GM23338 (cell line): ENCODE measurements around the gene PLCL1. TPM values are rescaled to one million over a fixed set of nuclear protein-coding genes. Genes with fewer than 3 reads are reported as not detected.

Experiments
- ATAC-seq: fragments of 200-7000 bp; cut with Tn5 transposase; 3 replicates; pipeline ENCODE4 v1.9.1; 2020
- DNase-seq: peaks from one replicate; pipeline ENCODE4 v3.0.0-alpha.2; 2015; ENCODE audit warnings: low spot score
- H2AFZ ChIP-seq: fragments of 200-600 bp; sonication (generic); 2 replicates; pipeline ENCODE4 v1.8.0; 2016; ENCODE audit warnings: antibody characterized with exemption, mild to moderate bottlenecking, moderate library complexity
- H3F3A ChIP-seq: fragments of 200-600 bp; sonication (generic); replicated peaks from 2 replicates; pipeline ENCODE4 v1.8.0; 2017; ENCODE audit warnings: antibody characterized with exemption, mixed run types, low read depth
- H3K27ac ChIP-seq: fragments of 200-600 bp; sonication (generic); 2 replicates; pipeline ENCODE4 v1.6.1; 2016; ENCODE audit warnings: low read depth
- H3K27me3 ChIP-seq: fragments of 200-600 bp; sonication (generic); 2 replicates; pipeline ENCODE4 v1.8.0; 2016; ENCODE audit warnings: mild to moderate bottlenecking, mixed run types, moderate library complexity; ENCODE audit not compliant: insufficient read depth
- H3K36me3 ChIP-seq: fragments of 200-600 bp; sonication (generic); 2 replicates; pipeline ENCODE4 v1.8.0; 2016; ENCODE audit warnings: mild to moderate bottlenecking; ENCODE audit not compliant: insufficient read depth
- H3K4me1 ChIP-seq: fragments of 200-600 bp; sonication (generic); 2 replicates; pipeline ENCODE4 v1.8.0; 2016; ENCODE audit warnings: mild to moderate bottlenecking, moderate library complexity; ENCODE audit not compliant: insufficient read depth
- H3K4me2 ChIP-seq: fragments of 200-600 bp; sonication (generic); 2 replicates; pipeline ENCODE4 v1.7.1; 2017; ENCODE audit warnings: mixed run types
- H3K4me3 ChIP-seq: fragments of 200-600 bp; sonication (generic); 2 replicates; pipeline ENCODE4 v1.6.1; 2016; ENCODE audit warnings: mixed run types
- H3K79me2 ChIP-seq: fragments of 200-600 bp; sonication (generic); replicated peaks from 2 replicates; pipeline ENCODE4 v1.8.0; 2017; ENCODE audit warnings: mild to moderate bottlenecking; ENCODE audit not compliant: insufficient read depth
- H3K9me2 ChIP-seq: fragments of 200-600 bp; sonication (generic); 2 replicates; pipeline ENCODE4 v1.8.0; 2017; ENCODE audit not compliant: insufficient read depth
- H4K20me1 ChIP-seq: fragments of 200-600 bp; sonication (generic); replicated peaks from 2 replicates; pipeline ENCODE4 v1.8.0; 2017; ENCODE audit warnings: mild to moderate bottlenecking; ENCODE audit not compliant: insufficient read depth
- H3K27ac Mint-ChIP-seq: 2 replicates; pipeline ENCODE4 v1.8.0; 2020; ENCODE audit warnings: inconsistent platforms, mild to moderate bottlenecking, moderate library complexity, mixed read lengths
- H3K27me3 Mint-ChIP-seq: 3 replicates; pipeline ENCODE4 v1.8.0; 2022; ENCODE audit warnings: low read depth, mild to moderate bottlenecking, moderate library complexity, mixed read lengths, inconsistent platforms; ENCODE audit not compliant: insufficient read depth, poor library complexity
- H3K36me3 Mint-ChIP-seq: 3 replicates; pipeline ENCODE4 v1.8.0; 2021; ENCODE audit warnings: low read depth, mild to moderate bottlenecking, inconsistent platforms, moderate library complexity, mixed read lengths
- H3K4me1 Mint-ChIP-seq: 3 replicates; pipeline ENCODE4 v1.8.0; 2020; ENCODE audit warnings: mild to moderate bottlenecking, inconsistent platforms, mixed read lengths
- H3K4me3 Mint-ChIP-seq: 3 replicates; pipeline ENCODE4 v1.8.0; 2021; ENCODE audit warnings: moderate library complexity, mild to moderate bottlenecking, inconsistent platforms, mixed read lengths
- H3K9me3 Mint-ChIP-seq: 3 replicates; pipeline ENCODE4 v1.8.0; 2020; ENCODE audit warnings: moderate library complexity, mild to moderate bottlenecking, inconsistent platforms, mixed read lengths
- CREB1 ChIP-seq: fragments of 250-450 bp; sonication (Bioruptor Pico); IDR thresholded peaks from 2 replicates; pipeline ENCODE4 v1.5.0; 2020; ENCODE audit warnings: low read depth, mild to moderate bottlenecking, moderate library complexity
- EZH2 ChIP-seq: fragments of 200-600 bp; sonication (generic); IDR thresholded peaks from one replicate; pipeline ENCODE4 v1.8.0; 2017; ENCODE audit warnings: antibody characterized with exemption, mild to moderate bottlenecking, low read depth; ENCODE audit not compliant: unreplicated experiment
- JUNB ChIP-seq: IDR thresholded peaks from one replicate; pipeline ENCODE4 v1.6.1; 2016; ENCODE audit warnings: antibody characterized with exemption; ENCODE audit not compliant: unreplicated experiment
- NANOG ChIP-seq: IDR thresholded peaks from 2 replicates; pipeline ENCODE4 v1.6.1; 2016; ENCODE audit warnings: antibody characterized with exemption, borderline replicate concordance
- STAT1 ChIP-seq: IDR thresholded peaks from one replicate; pipeline ENCODE4 v1.6.1; 2016; ENCODE audit warnings: antibody characterized with exemption; ENCODE audit not compliant: unreplicated experiment
- ZNF114 ChIP-seq: fragments of 250-450 bp; sonication (Bioruptor Pico); IDR thresholded peaks from 2 replicates; pipeline ENCODE4 v1.5.0; 2020; ENCODE audit warnings: mild to moderate bottlenecking, moderate library complexity
- polyA plus RNA-seq: library from polyadenylated mRNA; unstranded; fragments of >200 nt; fragmentation: Nextera tagmentation; extraction: Ambion mirVana; gene quantifications from 2 replicates; pipeline ENCODE4 v1.2.1, GENCODE V29; 2016
- total RNA-seq: library from RNA; depleted of rRNA; stranded (reverse); fragments of >200 nt; shearing (Covaris generic); gene quantifications from 2 replicates; pipeline ENCODE4 v1.2.3, GENCODE V29; 2014
- TF ChIP-seq, protein P1 (sequence below): IDR thresholded peaks from 2 replicates; pipeline ENCODE4 v1.6.1; 2016; ENCODE audit warnings: antibody characterized with exemption
- TF ChIP-seq, protein P2 (sequence below), 2 experiments: fragments of 200-600 bp in 1 of 2; sonication (generic) in 1 of 2; conservative IDR thresholded peaks; 2 replicates each; pipeline versions ENCODE4 v1.5.1 to v1.6.1; 2016 to 2017; ENCODE audit warnings: antibody characterized with exemption in 2 of 2, low read depth in 2 of 2, mild to moderate bottlenecking in 2 of 2, moderate library complexity in 1 of 2
- TF ChIP-seq, protein P3 (sequence below): IDR thresholded peaks from one replicate; pipeline ENCODE4 v1.6.1; 2018; ENCODE audit warnings: antibody characterized with exemption; ENCODE audit not compliant: unreplicated experiment

PLCL1 gene
- total and polyA plus RNA-seq, 2 experiments from 2014 or later, result not detected

DNA sequence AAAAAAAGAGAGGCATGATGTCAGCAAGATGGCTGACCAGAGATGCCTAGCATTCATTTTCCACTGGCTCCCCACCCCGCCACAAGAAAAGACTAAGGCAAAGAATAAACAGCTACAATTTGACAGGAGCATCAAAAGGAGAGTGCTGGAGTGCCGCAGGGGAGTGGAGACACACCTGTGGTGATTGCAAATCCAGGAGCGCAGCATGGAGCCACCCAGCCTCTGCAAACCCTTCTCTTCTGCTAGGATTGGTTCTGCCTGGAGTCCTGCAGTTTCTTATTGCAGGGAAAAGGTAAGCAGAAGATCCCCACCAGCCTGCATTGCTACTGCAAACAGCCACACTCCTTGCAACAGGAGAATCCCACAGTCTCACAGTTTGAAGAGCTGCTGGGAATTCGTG lies 45.4 kb upstream of the PLCL1 start:
- Histone ChIP-seq H3K79me2 (no peaks in the 10 kb centered on the region), H3K27ac (no peak overlapping the region), H3K4me1 (no peaks in the 10 kb centered on the region), H3K4me2 (no peak overlapping the region), H3K36me3 (no peaks in the 10 kb centered on the region), H3K9me2 (peaks cover 6% of the 10 kb centered on the region; the same call in 1 of the 2 replicates), H3F3A (no peaks in the 10 kb centered on the region), H2AFZ (no peak overlapping the region), H3K27me3 (no peaks in the 10 kb centered on the region), H4K20me1 (no peaks in the 10 kb centered on the region), H3K4me3 (no peak overlapping the region)
- H3K4me1 Mint-ChIP-seq, result no peaks in the 10 kb centered on the region
- H3K4me3 Mint-ChIP-seq, result no peak overlapping the region
- TF ChIP-seq STAT1, result no peak
- TF ChIP-seq JUNB, result no peak
- TF ChIP-seq CREB1 (CRISPR knock-in tag), result no peak
- no peak for TF ChIP-seq NANOG
- no peak for TF ChIP-seq ZNF114 (CRISPR knock-in tag)
- peaks cover 1% of the 10 kb centered on the region for H3K27me3 Mint-ChIP-seq
- ATAC-seq, result peak; percentile 45
- H3K27ac Mint-ChIP-seq, result no peak overlapping the region
- H3K9me3 Mint-ChIP-seq, result peaks cover 28% of the 10 kb centered on the region
- peaks cover 6% of the 10 kb centered on the region; the same call in 2 of the 3 replicates for H3K36me3 Mint-ChIP-seq
- DNase-seq, result no peak

DNA sequence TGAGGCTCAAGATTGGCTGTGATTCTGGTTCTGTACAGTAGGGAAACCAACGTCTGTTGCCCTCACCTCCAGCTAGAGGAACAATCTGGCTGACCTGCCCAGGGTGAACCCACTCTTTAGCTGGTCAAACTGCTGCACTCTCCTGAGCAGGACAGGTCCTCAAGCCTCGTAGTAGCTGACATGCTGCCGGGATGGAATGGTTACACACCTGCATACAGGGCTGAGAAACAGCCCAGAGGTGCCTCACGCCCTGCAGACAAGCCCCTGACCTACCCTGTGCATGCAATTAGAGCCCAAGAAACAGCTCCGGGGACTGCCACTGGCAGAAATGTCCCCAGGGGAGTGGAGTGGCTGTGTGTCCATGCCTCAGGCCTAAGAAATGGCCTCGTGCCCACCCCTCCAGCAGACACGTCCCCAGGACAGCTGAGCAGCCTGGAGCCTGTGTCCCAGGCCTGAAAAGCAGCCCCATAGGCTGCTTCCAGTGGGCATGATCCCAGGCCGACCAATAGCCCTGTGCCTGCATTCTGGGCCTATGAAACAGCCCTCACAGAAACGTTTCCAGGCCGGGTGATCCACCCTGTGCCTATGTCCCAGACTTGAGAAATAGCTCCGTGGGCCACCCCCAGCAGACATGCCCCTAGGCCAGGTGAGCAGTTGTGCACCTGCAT lies 44.6 kb upstream of the PLCL1 start:
- no peaks in the 10 kb centered on the region for H3K4me1 ChIP-seq
- H3K27me3 ChIP-seq, result no peaks in the 10 kb centered on the region
- no peak overlapping the region for H3K4me3 Mint-ChIP-seq
- ATAC-seq, result no peak
- H3K36me3 Mint-ChIP-seq, result peaks cover 6% of the 10 kb centered on the region; the same call in 2 of the 3 replicates
- H3K27me3 Mint-ChIP-seq, result peaks cover 1% of the 10 kb centered on the region
- TF ChIP-seq, protein P1, sequence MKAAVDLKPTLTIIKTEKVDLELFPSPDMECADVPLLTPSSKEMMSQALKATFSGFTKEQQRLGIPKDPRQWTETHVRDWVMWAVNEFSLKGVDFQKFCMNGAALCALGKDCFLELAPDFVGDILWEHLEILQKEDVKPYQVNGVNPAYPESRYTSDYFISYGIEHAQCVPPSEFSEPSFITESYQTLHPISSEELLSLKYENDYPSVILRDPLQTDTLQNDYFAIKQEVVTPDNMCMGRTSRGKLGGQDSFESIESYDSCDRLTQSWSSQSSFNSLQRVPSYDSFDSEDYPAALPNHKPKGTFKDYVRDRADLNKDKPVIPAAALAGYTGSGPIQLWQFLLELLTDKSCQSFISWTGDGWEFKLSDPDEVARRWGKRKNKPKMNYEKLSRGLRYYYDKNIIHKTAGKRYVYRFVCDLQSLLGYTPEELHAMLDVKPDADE, result no peak
- TF ChIP-seq CREB1 (CRISPR knock-in tag), result no peak
- TF ChIP-seq JUNB, result no peak
- TF ChIP-seq, protein P2, sequence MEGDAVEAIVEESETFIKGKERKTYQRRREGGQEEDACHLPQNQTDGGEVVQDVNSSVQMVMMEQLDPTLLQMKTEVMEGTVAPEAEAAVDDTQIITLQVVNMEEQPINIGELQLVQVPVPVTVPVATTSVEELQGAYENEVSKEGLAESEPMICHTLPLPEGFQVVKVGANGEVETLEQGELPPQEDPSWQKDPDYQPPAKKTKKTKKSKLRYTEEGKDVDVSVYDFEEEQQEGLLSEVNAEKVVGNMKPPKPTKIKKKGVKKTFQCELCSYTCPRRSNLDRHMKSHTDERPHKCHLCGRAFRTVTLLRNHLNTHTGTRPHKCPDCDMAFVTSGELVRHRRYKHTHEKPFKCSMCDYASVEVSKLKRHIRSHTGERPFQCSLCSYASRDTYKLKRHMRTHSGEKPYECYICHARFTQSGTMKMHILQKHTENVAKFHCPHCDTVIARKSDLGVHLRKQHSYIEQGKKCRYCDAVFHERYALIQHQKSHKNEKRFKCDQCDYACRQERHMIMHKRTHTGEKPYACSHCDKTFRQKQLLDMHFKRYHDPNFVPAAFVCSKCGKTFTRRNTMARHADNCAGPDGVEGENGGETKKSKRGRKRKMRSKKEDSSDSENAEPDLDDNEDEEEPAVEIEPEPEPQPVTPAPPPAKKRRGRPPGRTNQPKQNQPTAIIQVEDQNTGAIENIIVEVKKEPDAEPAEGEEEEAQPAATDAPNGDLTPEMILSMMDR (conservative IDR thresholded peaks at IDR 0.05; ENCODE audit: low read depth in 2 of 2), result no peak
- TF ChIP-seq, protein P3, sequence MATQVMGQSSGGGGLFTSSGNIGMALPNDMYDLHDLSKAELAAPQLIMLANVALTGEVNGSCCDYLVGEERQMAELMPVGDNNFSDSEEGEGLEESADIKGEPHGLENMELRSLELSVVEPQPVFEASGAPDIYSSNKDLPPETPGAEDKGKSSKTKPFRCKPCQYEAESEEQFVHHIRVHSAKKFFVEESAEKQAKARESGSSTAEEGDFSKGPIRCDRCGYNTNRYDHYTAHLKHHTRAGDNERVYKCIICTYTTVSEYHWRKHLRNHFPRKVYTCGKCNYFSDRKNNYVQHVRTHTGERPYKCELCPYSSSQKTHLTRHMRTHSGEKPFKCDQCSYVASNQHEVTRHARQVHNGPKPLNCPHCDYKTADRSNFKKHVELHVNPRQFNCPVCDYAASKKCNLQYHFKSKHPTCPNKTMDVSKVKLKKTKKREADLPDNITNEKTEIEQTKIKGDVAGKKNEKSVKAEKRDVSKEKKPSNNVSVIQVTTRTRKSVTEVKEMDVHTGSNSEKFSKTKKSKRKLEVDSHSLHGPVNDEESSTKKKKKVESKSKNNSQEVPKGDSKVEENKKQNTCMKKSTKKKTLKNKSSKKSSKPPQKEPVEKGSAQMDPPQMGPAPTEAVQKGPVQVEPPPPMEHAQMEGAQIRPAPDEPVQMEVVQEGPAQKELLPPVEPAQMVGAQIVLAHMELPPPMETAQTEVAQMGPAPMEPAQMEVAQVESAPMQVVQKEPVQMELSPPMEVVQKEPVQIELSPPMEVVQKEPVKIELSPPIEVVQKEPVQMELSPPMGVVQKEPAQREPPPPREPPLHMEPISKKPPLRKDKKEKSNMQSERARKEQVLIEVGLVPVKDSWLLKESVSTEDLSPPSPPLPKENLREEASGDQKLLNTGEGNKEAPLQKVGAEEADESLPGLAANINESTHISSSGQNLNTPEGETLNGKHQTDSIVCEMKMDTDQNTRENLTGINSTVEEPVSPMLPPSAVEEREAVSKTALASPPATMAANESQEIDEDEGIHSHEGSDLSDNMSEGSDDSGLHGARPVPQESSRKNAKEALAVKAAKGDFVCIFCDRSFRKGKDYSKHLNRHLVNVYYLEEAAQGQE, result no peak
- TF ChIP-seq EZH2, result no peak
- no peak for TF ChIP-seq ZNF114 (CRISPR knock-in tag)
- no peak for TF ChIP-seq NANOG
- H3F3A ChIP-seq, result no peaks in the 10 kb centered on the region
- H3K36me3 ChIP-seq, result no peaks in the 10 kb centered on the region
- no peaks in the 10 kb centered on the region for H3K4me1 Mint-ChIP-seq
- DNase-seq, result no peak
- no peaks in the 10 kb centered on the region for H3K79me2 ChIP-seq
- no peak overlapping the region for H2AFZ ChIP-seq
- H3K9me3 Mint-ChIP-seq, result peaks cover 21% of the 10 kb centered on the region
- H3K27ac ChIP-seq, result no peak overlapping the region
- H3K4me2 ChIP-seq, result no peak overlapping the region
- H3K27ac Mint-ChIP-seq, result no peak overlapping the region
- H4K20me1 ChIP-seq, result no peaks in the 10 kb centered on the region
- no peak overlapping the region for H3K4me3 ChIP-seq
- H3K9me2 ChIP-seq, result peaks cover 6% of the 10 kb centered on the region; the same call in 1 of the 2 replicates
